ENCODE results near the gene UBE2I.
"Not testable (repeated sequence)": the region's sequence is repeated elsewhere in the genome, so short reads cannot be mapped to it uniquely, and the experiment has no call there.

The UBE2I gene

GRCh38 chr16:1263591-1264344 lies 45.7 kb upstream of the UBE2I start:
- H3K4me3 ChIP-seq (ENCODE audit: low read length), result no peak overlapping the region
- no peak for DNase-seq (ENCODE audit: low read depth)
- TF ChIP-seq CTCF (IDR thresholded peaks at IDR 0.05; ENCODE audit: insufficient read depth, low read depth, low read length, missing control alignments), result no peak

GRCh38 chr16:1264345-1265089 lies 44.9 kb upstream of the UBE2I start:
- DNase-seq (ENCODE audit: low read depth), result no peak
- no peak overlapping the region for H3K4me3 ChIP-seq (ENCODE audit: low read length)
- TF ChIP-seq CTCF (IDR thresholded peaks at IDR 0.05; ENCODE audit: insufficient read depth, low read depth, low read length, missing control alignments), result no peak

- DNase-seq (ENCODE audit: low read depth), result no peak
- H3K4me3 ChIP-seq (ENCODE audit: low read length), result no peak overlapping the region
- no peak for TF ChIP-seq CTCF (IDR thresholded peaks at IDR 0.05; ENCODE audit: insufficient read depth, low read depth, low read length, missing control alignments)
These were observed 44.3 kb upstream of the UBE2I start for GRCh38 chr16:1265090-1265630.

- H3K4me3 ChIP-seq (ENCODE audit: low read length), result no peak overlapping the region
- TF ChIP-seq CTCF (IDR thresholded peaks at IDR 0.05; ENCODE audit: insufficient read depth, low read depth, low read length, missing control alignments), result no peak
- no peak for DNase-seq (ENCODE audit: low read depth)
These were observed 43.6 kb upstream of the UBE2I start for GRCh38 chr16:1265826-1266225.

- not testable (repeated sequence) for H3K4me3 ChIP-seq (ENCODE audit: low read length); DNase-seq (ENCODE audit: low read depth)
These were observed 40.0 kb upstream of the UBE2I start for GRCh38 chr16:1269418-1269817.

GRCh38 chr16:1271380-1271723 lies 38.1 kb upstream of the UBE2I start:
- H3K4me3 ChIP-seq (ENCODE audit: low read length), result no peak overlapping the region
- TF ChIP-seq CTCF (IDR thresholded peaks at IDR 0.05; ENCODE audit: insufficient read depth, low read depth, low read length, missing control alignments), result no peak
- DNase-seq (ENCODE audit: low read depth), result no peak

- not testable (repeated sequence) for DNase-seq (ENCODE audit: low read depth); H3K4me3 ChIP-seq (ENCODE audit: low read length)
These were observed 37.6 kb upstream of the UBE2I start for GRCh38 chr16:1271724-1272413.

Measured in epithelial cell of esophagus (primary cell).